Measurements from ENCODE around the gene SLC25A13. TPM values are rescaled to one million over a fixed set of nuclear protein-coding genes. Genes with fewer than 3 reads are reported as not detected.

Gene SLC25A13
- total and polyA plus RNA-seq, 2 of the 8 experiments (the other 6 are each of a cell fraction or from before 2014, with no cell fraction given): 30.8 to 85.4 TPM

GRCh38 chr7:96315125-96315512, 6.8 kb downstream of the SLC25A13 start (continued):
- TF ChIP-seq CTCF (IDR thresholded peaks at IDR 0.05; ENCODE audit: control extremely low read depth in 1 of 3, insufficient read depth in 1 of 3, low read depth in 1 of 3, low read length in 3 of 3) (no peak), ZNF274 (IDR thresholded peaks at IDR 0.05; ENCODE audit: borderline replicate concordance, extremely low read depth, low read length) (no peak), GABPA (IDR thresholded peaks at IDR 0.05; ENCODE audit: borderline replicate concordance, insufficient read depth, low read length) (no peak), SUZ12 (IDR thresholded peaks at IDR 0.05; ENCODE audit: low read length) (no peak), CHD2 (IDR thresholded peaks at IDR 0.05; ENCODE audit: low read length) (no peak), TAF1 (IDR thresholded peaks at IDR 0.05; ENCODE audit: low read depth, low read length) (no peak)

Data from H1 (cell line).